NT2/D1 (cell line): ENCODE measurements around the gene CYSTM1.

ENCODE experiments used
- SUZ12 ChIP-seq: IDR thresholded peaks from 2 replicates; pipeline ENCODE4 v1.6.1; 2011; ENCODE audit not compliant: insufficient read length, insufficient read depth; ENCODE audit errors: extremely low read depth
- YY1 ChIP-seq: IDR thresholded peaks from 2 replicates; pipeline ENCODE4 v1.6.1; 2011; ENCODE audit not compliant: insufficient read length, insufficient read depth
- ZNF274 ChIP-seq: IDR thresholded peaks from 2 replicates; pipeline ENCODE4 v1.6.1; 2011; ENCODE audit warnings: mild to moderate bottlenecking, low read depth, low read length

- no peak for TF ChIP-seq ZNF274
- no peak for TF ChIP-seq YY1
- no peak for TF ChIP-seq SUZ12
Measured at GRCh38 chr5:140214831-140215230, 39.8 kb downstream of the CYSTM1 start.
